Right atrium auricular region (tissue), 2 donors: Measurements from ENCODE around the gene OR6N1. TPM values are rescaled to one million over a fixed set of nuclear protein-coding genes. Genes with fewer than 3 reads are reported as not detected.

Source experiments
- DNase-seq: peaks from one replicate; pipeline ENCODE4 v3.0.0-alpha.2; 2019; ENCODE audit warnings: low spot score
- H3K27ac ChIP-seq, 2 donors: fragments of 200-600 bp; sonication (generic); 1 replicate in 1 of 2; 2 replicates in 1 of 2; pipeline ENCODE4 v1.5.1; 2016 to 2019
- H3K27me3 ChIP-seq, 2 donors: fragments of 200-600 bp; sonication (generic); one replicate each; pipeline versions ENCODE4 v1.5.1 to v1.6.0; 2017 to 2019
- H3K36me3 ChIP-seq: fragments of 200-600 bp; sonication (generic); one replicate; pipeline ENCODE4 v1.5.1; 2016
- H3K4me1 ChIP-seq, 2 donors: fragments of 200-600 bp; sonication (generic); one replicate each; pipeline versions ENCODE4 v1.5.1 to v1.6.0; 2017 to 2019
- H3K4me3 ChIP-seq, 2 donors: fragments of 200-600 bp; sonication (generic); 1 replicate in 1 of 2; 2 replicates in 1 of 2; pipeline ENCODE4 v1.5.1; 2017 to 2019; ENCODE audit warnings: mild to moderate bottlenecking in 1 of 2, moderate library complexity in 1 of 2
- H3K9me3 ChIP-seq, 2 donors: fragments of 200-600 bp; sonication (generic); one replicate each; pipeline ENCODE4 v1.5.1; 2019
- CTCF ChIP-seq, 2 donors: fragments of 200-600 bp; sonication (generic); IDR thresholded peaks; one replicate each; pipeline ENCODE4 v1.5.1; 2019; ENCODE audit warnings: antibody characterized with exemption in 2 of 2
- total RNA-seq, 2 donors: library from RNA; depleted of rRNA; stranded (reverse); fragments of >200 nt; gene quantifications; one replicate each; pipeline ENCODE4 v1.1.0, GENCODE V29; 2016

Gene OR6N1
- total RNA-seq, 2 donors from 2014 or later = not detected

GRCh38 chr1:158732524-158732923 is 39.5 kb downstream of the OR6N1 start:
- Histone ChIP-seq H3K4me3 (no peak overlapping the region), H3K27me3 (no peaks in the 10 kb centered on the region), H3K27ac (no peak overlapping the region), H3K9me3 (no peaks in the 10 kb centered on the region), H3K36me3 (no peaks in the 10 kb centered on the region), H3K4me1 (no peaks in the 10 kb centered on the region)
- no peak for TF ChIP-seq CTCF (IDR thresholded peaks at IDR 0.05)
- DNase-seq = no peak

DNA sequence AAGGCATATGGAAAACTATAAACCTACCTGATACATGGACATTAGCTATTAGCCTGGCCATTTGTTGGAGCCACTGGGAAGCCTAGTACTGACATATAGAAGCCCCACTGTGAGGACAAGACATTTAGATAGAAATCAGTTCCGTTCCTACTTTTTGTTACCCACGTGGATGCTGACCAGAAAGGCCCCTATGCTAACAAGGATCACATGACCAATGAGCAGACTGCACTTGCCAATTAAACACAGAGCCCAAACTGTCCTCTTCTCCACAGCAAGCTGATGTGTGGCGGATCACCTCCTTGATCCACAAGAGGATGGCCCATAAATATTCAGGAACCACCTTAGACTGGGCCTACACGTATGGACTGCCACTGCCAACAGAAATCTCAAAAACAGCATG is 40.3 kb downstream of the OR6N1 start:
- H3K4me1 ChIP-seq = no peaks in the 10 kb centered on the region
- no peak for TF ChIP-seq CTCF (IDR thresholded peaks at IDR 0.05)
- DNase-seq = no peak
- H3K9me3 ChIP-seq = no peaks in the 10 kb centered on the region
- no peaks in the 10 kb centered on the region for H3K27me3 ChIP-seq
- no peaks in the 10 kb centered on the region for H3K36me3 ChIP-seq
- H3K4me3 ChIP-seq = no peak overlapping the region
- no peak overlapping the region for H3K27ac ChIP-seq

GRCh38 chr1:158730453-158730852 is 41.5 kb downstream of the OR6N1 start:
- DNase-seq = no peak
- no peaks in the 10 kb centered on the region for H3K36me3 ChIP-seq
- no peaks in the 10 kb centered on the region for H3K27me3 ChIP-seq
- no peak overlapping the region for H3K4me3 ChIP-seq
- no peak for TF ChIP-seq CTCF (IDR thresholded peaks at IDR 0.05)
- H3K27ac ChIP-seq = no peak overlapping the region
- no peaks in the 10 kb centered on the region for H3K9me3 ChIP-seq
- no peaks in the 10 kb centered on the region for H3K4me1 ChIP-seq

DNA sequence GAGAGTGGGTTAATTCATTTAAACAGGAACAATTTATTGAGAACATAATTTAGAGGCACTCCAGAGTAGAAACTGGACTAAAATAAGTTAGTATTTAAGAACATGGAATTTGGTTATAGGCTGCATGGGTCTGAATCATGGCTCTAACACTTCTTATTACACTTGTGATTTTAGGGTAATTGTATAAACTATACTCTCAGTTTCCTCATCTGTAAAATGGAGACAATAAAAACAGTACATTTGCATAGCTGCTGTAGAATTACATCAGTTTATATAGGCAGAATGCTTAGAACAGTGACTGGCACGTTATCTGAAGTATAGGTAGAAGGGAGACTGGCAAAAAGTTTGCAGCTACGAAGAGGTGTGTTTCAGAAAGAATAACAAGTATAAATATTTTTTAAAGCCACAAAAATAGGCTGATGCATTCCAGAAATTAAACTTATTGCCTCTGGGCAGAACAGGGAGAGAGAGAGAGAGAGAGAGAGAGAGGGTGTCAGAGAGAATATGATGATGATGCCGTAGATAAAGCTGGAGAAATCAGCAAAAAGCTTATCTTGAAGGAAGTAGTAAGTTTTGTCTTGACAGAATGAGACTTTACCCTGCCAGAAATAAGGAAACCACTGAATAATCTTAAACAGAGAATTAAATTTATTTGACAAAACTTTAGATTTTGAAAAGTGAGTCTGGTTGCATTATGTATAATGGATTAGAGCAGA is 43.3 kb downstream of the OR6N1 start:
- no peak for DNase-seq
- H3K27ac ChIP-seq = no peak overlapping the region
- H3K9me3 ChIP-seq = no peaks in the 10 kb centered on the region
- no peaks in the 10 kb centered on the region for H3K27me3 ChIP-seq
- H3K4me3 ChIP-seq = no peak overlapping the region
- TF ChIP-seq CTCF (IDR thresholded peaks at IDR 0.05) = no peak
- no peaks in the 10 kb centered on the region for H3K36me3 ChIP-seq
- no peaks in the 10 kb centered on the region for H3K4me1 ChIP-seq

DNA sequence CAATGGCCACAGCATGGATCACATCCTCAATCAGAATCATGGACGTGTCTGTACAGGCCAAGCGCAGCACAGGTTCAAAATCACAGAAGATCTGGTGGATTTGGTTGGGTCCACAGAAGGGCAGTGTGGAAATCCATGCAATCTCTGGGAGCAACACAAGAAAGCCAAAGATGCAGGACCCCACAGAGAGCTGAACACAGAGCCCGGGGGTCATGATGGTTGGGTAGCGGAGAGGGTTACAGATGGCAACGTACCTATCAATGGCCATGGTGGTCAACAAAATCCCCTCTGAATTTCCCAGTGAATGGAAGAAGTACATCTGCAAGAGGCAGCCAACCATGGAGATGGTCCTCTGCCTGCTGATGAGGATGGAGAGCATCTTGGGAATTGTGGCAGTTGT is 47.6 kb downstream of the OR6N1 start:
- Histone ChIP-seq H3K4me1 (no peaks in the 10 kb centered on the region), H3K27ac (no peak overlapping the region), H3K36me3 (no peaks in the 10 kb centered on the region), H3K9me3 (no peaks in the 10 kb centered on the region), H3K27me3 (no peaks in the 10 kb centered on the region), H3K4me3 (no peak overlapping the region)
- TF ChIP-seq CTCF (IDR thresholded peaks at IDR 0.05) = no peak
- no peak for DNase-seq

DNA sequence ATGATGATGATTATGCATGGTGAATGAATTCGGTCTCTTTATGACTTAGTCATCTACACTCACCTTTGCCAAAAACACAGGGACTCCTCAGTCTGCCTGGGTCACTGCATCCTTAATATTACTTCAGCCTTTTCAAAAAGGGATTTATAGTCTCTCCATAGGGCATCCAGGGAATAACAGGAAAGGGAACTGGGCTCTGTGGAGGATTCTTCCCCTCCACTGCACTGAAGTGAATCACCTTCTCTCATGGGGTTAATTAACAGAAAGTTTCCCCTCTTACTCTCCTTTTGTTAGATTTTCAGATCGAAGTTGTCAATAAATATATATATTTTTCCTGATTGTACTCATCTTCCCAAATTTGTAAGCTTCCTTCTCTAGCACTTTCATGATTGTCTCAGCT is 51.4 kb downstream of the OR6N1 start, which contains the start of gene OR6K3:
Gene OR6K3, minus strand, starts transcription at position 101 of the 400 bp plus-strand sequence. CDS start 2,605 bp downstream, outside the sequence.
- H3K27ac ChIP-seq = no peak within 1 kb of the TSS
- no peak for TF ChIP-seq CTCF (IDR thresholded peaks at IDR 0.05)
- H3K9me3 ChIP-seq = no peaks in the 10 kb centered on the region

More for the DNA sequence above, 51.4 kb downstream of the OR6N1 start, which contains the start of gene OR6K3:
- no peaks in the 10 kb centered on the region for H3K36me3 ChIP-seq
- H3K27me3 ChIP-seq = no peaks in the 10 kb centered on the region
- no peaks in the 10 kb centered on the region for H3K4me1 ChIP-seq
- no peak within 1 kb of the TSS for H3K4me3 ChIP-seq
- no peak for DNase-seq
